ENCODE measurements around the gene ZFAND5.

Gene ZFAND5

GRCh38 chr9:72313507-72313906 lies 51.5 kb downstream of the ZFAND5 start:
- no peak for DNase-seq (ENCODE audit: low read depth)
- TF ChIP-seq CTCF (conservative IDR thresholded peaks at IDR 0.05; ENCODE audit: low read length): no peak
- H3K4me3 ChIP-seq (ENCODE audit: low read length): no peak overlapping the region

GRCh38 chr9:72312386-72312987 lies 52.5 kb downstream of the ZFAND5 start:
- DNase-seq (ENCODE audit: low read depth): no peak
- H3K4me3 ChIP-seq (ENCODE audit: low read length): no peak overlapping the region
- no peak for TF ChIP-seq CTCF (conservative IDR thresholded peaks at IDR 0.05; ENCODE audit: low read length)

GRCh38 chr9:72309364-72310133 lies 55.5 kb downstream of the ZFAND5 start:
- no peak for TF ChIP-seq CTCF (conservative IDR thresholded peaks at IDR 0.05; ENCODE audit: low read length)
- DNase-seq (ENCODE audit: low read depth): no peak
- H3K4me3 ChIP-seq (ENCODE audit: low read length): no peak overlapping the region

GRCh38 chr9:72306761-72307160 lies 58.2 kb downstream of the ZFAND5 start:
- TF ChIP-seq CTCF (conservative IDR thresholded peaks at IDR 0.05; ENCODE audit: low read length): no peak
- no peak for DNase-seq (ENCODE audit: low read depth)
- H3K4me3 ChIP-seq (ENCODE audit: low read length): no peak overlapping the region

- DNase-seq (ENCODE audit: low read depth): no peak
- TF ChIP-seq CTCF (conservative IDR thresholded peaks at IDR 0.05; ENCODE audit: low read length): no peak
- H3K4me3 ChIP-seq (ENCODE audit: low read length): no peak overlapping the region
These were observed 59.3 kb downstream of the ZFAND5 start for GRCh38 chr9:72305707-72306106.

- no peak for DNase-seq (ENCODE audit: low read depth)
- H3K4me3 ChIP-seq (ENCODE audit: low read length): no peak overlapping the region
- no peak for TF ChIP-seq CTCF (conservative IDR thresholded peaks at IDR 0.05; ENCODE audit: low read length)
These were observed 59.9 kb downstream of the ZFAND5 start for GRCh38 chr9:72305102-72305546.

GRCh38 chr9:72304538-72304937 lies 60.5 kb downstream of the ZFAND5 start:
- H3K4me3 ChIP-seq (ENCODE audit: low read length): no peak overlapping the region
- DNase-seq (ENCODE audit: low read depth): no peak
- TF ChIP-seq CTCF (conservative IDR thresholded peaks at IDR 0.05; ENCODE audit: low read length): no peak
